Breast epithelium (tissue), 4 donors: Measurements from ENCODE around the gene RECQL5. TPM values are rescaled to one million over a fixed set of nuclear protein-coding genes. Genes with fewer than 3 reads are reported as not detected.

Source experiments
- DNase-seq, 2 donors: peaks; one replicate each; pipeline ENCODE4 v3.0.0-alpha.2; 2019; ENCODE audit warnings: low spot score in 2 of 2
- H3K27ac ChIP-seq, 2 donors: fragments of 200-600 bp; sonication (generic) in 1 of 2; one replicate each; pipeline ENCODE4 v1.5.1; 2016 to 2019; ENCODE audit warnings: mild to moderate bottlenecking in 1 of 2
- H3K27me3 ChIP-seq, 2 donors: fragments of 200-600 bp; sonication (generic) in 1 of 2; one replicate each; pipeline versions ENCODE4 v1.5.1 to v1.6.0; 2017 to 2019; ENCODE audit warnings: control low read depth in 1 of 2, mild to moderate bottlenecking in 1 of 2
- H3K36me3 ChIP-seq: fragments of 200-600 bp; one replicate; pipeline ENCODE4 v1.5.1; 2019
- H3K4me1 ChIP-seq, 2 donors: fragments of 200-600 bp; sonication (generic); one replicate each; pipeline ENCODE4 v1.5.1; 2016 to 2019; ENCODE audit warnings: control low read depth in 1 of 2
- H3K4me3 ChIP-seq, 3 donors: fragments of 200-600 bp; sonication (generic); 1 replicate in 2 of 3; 2 replicates in 1 of 3; pipeline ENCODE4 v1.5.1; 2016 to 2019; ENCODE audit warnings: mild to moderate bottlenecking in 3 of 3, moderate library complexity in 2 of 3
- H3K9me3 ChIP-seq, 2 donors: fragments of 200-600 bp; sonication (generic) in 1 of 2; one replicate each; pipeline ENCODE4 v1.5.1; 2016 to 2019; ENCODE audit warnings: control low read depth in 1 of 2
- CTCF ChIP-seq, 3 donors: fragments of 450-650 bp; IDR thresholded peaks; one replicate each; pipeline ENCODE4 v1.5.1; 2016 to 2017; ENCODE audit warnings: antibody characterized with exemption in 3 of 3, mild to moderate bottlenecking in 3 of 3, moderate library complexity in 3 of 3
- POLR2A ChIP-seq: fragments of 450-650 bp; IDR thresholded peaks from one replicate; pipeline ENCODE4 v1.6.1; 2016; ENCODE audit warnings: antibody characterized with exemption, mild to moderate bottlenecking, moderate library complexity
- POLR2AphosphoS5 ChIP-seq, 3 donors: sonication (generic); formaldehyde crosslinking; IDR thresholded peaks; one replicate each; pipeline ENCODE4 v1.6.1; 2017; ENCODE audit warnings: antibody characterized with exemption in 3 of 3
- intact Hi-C: fragments of 100-400 bp; cut with DNase I; formaldehyde crosslinking; loops from one replicate; pipeline ENCODE4 v1.15.1; 2023; ENCODE audit warnings: low total_unique reads
- total RNA-seq, 3 donors: library from RNA; depleted of rRNA; stranded (reverse); fragments of >200 nt; gene quantifications; one replicate each; pipeline ENCODE4 v1.1.0, GENCODE V29; 2016

RECQL5 gene
- total RNA-seq, 3 donors from 2014 or later, result 10.7 to 22.8 (median 14.1) TPM

- H3K27me3 ChIP-seq, result no peaks in the 10 kb centered on the region
- no peaks in the 10 kb centered on the region for H3K36me3 ChIP-seq
- no peak overlapping the region for H3K27ac ChIP-seq
- intact Hi-C loops, result no loop called here
- H3K4me3 ChIP-seq, result no peak overlapping the region
- no peaks in the 10 kb centered on the region for H3K4me1 ChIP-seq
- DNase-seq, result no peak
- no peak for TF ChIP-seq POLR2AphosphoS5 (IDR thresholded peaks at IDR 0.05)
- no peak for TF ChIP-seq POLR2A
- no peak for TF ChIP-seq CTCF (IDR thresholded peaks at IDR 0.05)
- no peaks in the 10 kb centered on the region for H3K9me3 ChIP-seq
Observed at GRCh38 chr17:75605790-75606189, 61.2 kb downstream of the RECQL5 start.

- no peak for DNase-seq
Observed at GRCh38 chr17:75604034-75604695, 62.8 kb downstream of the RECQL5 start.

GRCh38 chr17:75603123-75603522 is 63.8 kb downstream of the RECQL5 start:
- H3K4me1 ChIP-seq, result no peaks in the 10 kb centered on the region
- H3K9me3 ChIP-seq, result no peaks in the 10 kb centered on the region
- H3K4me3 ChIP-seq, result no peak overlapping the region
- no peak for DNase-seq
- H3K27ac ChIP-seq, result no peak overlapping the region
- intact Hi-C loops, result no loop called here
- no peaks in the 10 kb centered on the region for H3K36me3 ChIP-seq
- no peak for TF ChIP-seq CTCF (IDR thresholded peaks at IDR 0.05)
- no peak for TF ChIP-seq POLR2A
- no peak for TF ChIP-seq POLR2AphosphoS5 (IDR thresholded peaks at IDR 0.05)
- no peaks in the 10 kb centered on the region for H3K27me3 ChIP-seq

More at GRCh38 chr17:75604034-75604695, 62.8 kb downstream of the RECQL5 start:
- Histone ChIP-seq H3K27me3 (no peaks in the 10 kb centered on the region), H3K4me1 (no peaks in the 10 kb centered on the region), H3K9me3 (no peaks in the 10 kb centered on the region), H3K36me3 (no peaks in the 10 kb centered on the region), H3K27ac (no peak overlapping the region), H3K4me3 (no peak overlapping the region)
- TF ChIP-seq POLR2A (no peak), CTCF (IDR thresholded peaks at IDR 0.05) (no peak)
- intact Hi-C loops, result no loop called here

GRCh38 chr17:75602644-75603043 is 64.3 kb downstream of the RECQL5 start:
- Histone ChIP-seq H3K4me3 (no peak overlapping the region), H3K27ac (no peak overlapping the region), H3K4me1 (no peaks in the 10 kb centered on the region), H3K9me3 (no peaks in the 10 kb centered on the region), H3K36me3 (no peaks in the 10 kb centered on the region), H3K27me3 (no peaks in the 10 kb centered on the region)
- intact Hi-C loops, result no loop called here
- no peak for DNase-seq
- no peak for TF ChIP-seq POLR2A
- TF ChIP-seq POLR2AphosphoS5 (IDR thresholded peaks at IDR 0.05), result no peak
- no peak for TF ChIP-seq CTCF (IDR thresholded peaks at IDR 0.05)

GRCh38 chr17:75601057-75601987 is 65.6 kb downstream of the RECQL5 start:
- intact Hi-C loops, result no loop called here
- H3K27me3 ChIP-seq, result no peaks in the 10 kb centered on the region
- peak in 1 of 2 donors; percentile 64 for DNase-seq

More at GRCh38 chr17:75601057-75601987, 65.6 kb downstream of the RECQL5 start:
- no peak overlapping the region for H3K27ac ChIP-seq
- TF ChIP-seq CTCF (IDR thresholded peaks at IDR 0.05) (peak; percentile 43 to 49 (median 44)), POLR2A (no peak)
- no peaks in the 10 kb centered on the region for H3K9me3 ChIP-seq
- H3K4me1 ChIP-seq, result no peaks in the 10 kb centered on the region
- no peaks in the 10 kb centered on the region for H3K36me3 ChIP-seq
- H3K4me3 ChIP-seq, result no peak overlapping the region
